Measurements from ENCODE around the gene KLHL26.

The KLHL26 gene

GRCh38 chr19:18649371-18650020, 12.7 kb downstream of the KLHL26 start:
- no peak for DNase-seq

GRCh38 chr19:18650021-18650390, 13.2 kb downstream of the KLHL26 start:
- DNase-seq: no peak

- no peak for DNase-seq
Measured at GRCh38 chr19:18650468-18651041, 13.7 kb downstream of the KLHL26 start.

- no peak for DNase-seq
Measured at GRCh38 chr19:18651300-18651699, 14.5 kb downstream of the KLHL26 start.

- DNase-seq: no peak
Measured at GRCh38 chr19:18651733-18652132, 14.9 kb downstream of the KLHL26 start.

GRCh38 chr19:18653853-18654252, 17.0 kb downstream of the KLHL26 start:
- DNase-seq: no peak

- DNase-seq: no peak
Measured at GRCh38 chr19:18654469-18654868, 17.6 kb downstream of the KLHL26 start.

- no peak for DNase-seq
Measured at GRCh38 chr19:18655173-18655844, 18.5 kb downstream of the KLHL26 start.

- DNase-seq: no peak
Measured at GRCh38 chr19:18656337-18657086, 19.7 kb downstream of the KLHL26 start.

- DNase-seq: peak; percentile 31
Measured at GRCh38 chr19:18657590-18658365, 20.9 kb downstream of the KLHL26 start.

GRCh38 chr19:18658366-18658855, 21.6 kb downstream of the KLHL26 start:
- no peak for DNase-seq

GRCh38 chr19:18659281-18660050, 22.6 kb downstream of the KLHL26 start:
- DNase-seq: no peak

GRCh38 chr19:18660051-18660910, 23.5 kb downstream of the KLHL26 start:
- DNase-seq: no peak

- no peak for DNase-seq
Measured at GRCh38 chr19:18660939-18661670, 24.3 kb downstream of the KLHL26 start.

- DNase-seq: no peak
Measured at GRCh38 chr19:18662972-18663732, 26.3 kb downstream of the KLHL26 start.

- DNase-seq: no peak
Measured at GRCh38 chr19:18663940-18664530, 27.2 kb downstream of the KLHL26 start.

GRCh38 chr19:18665771-18666202, 29.0 kb downstream of the KLHL26 start:
- no peak for DNase-seq

GRCh38 chr19:18666317-18666716, 29.5 kb downstream of the KLHL26 start:
- DNase-seq: no peak

- DNase-seq: no peak
Measured at GRCh38 chr19:18666784-18667183, 30.0 kb downstream of the KLHL26 start.
